Skeletal muscle tissue (tissue), 4 donors: ENCODE data around the gene GCN1. TPM values are rescaled to one million over a fixed set of nuclear protein-coding genes. Genes with fewer than 3 reads are reported as not detected.

ENCODE experiments used
- H3K27ac ChIP-seq: one replicate; pipeline ENCODE4 v1.7.0; 2013; ENCODE audit warnings: mild to moderate bottlenecking, low read depth, low read length, inconsistent platforms
- H3K27me3 ChIP-seq, 3 donors: one replicate each; pipeline ENCODE4 v1.7.0; 2013; ENCODE audit warnings: low read length in 3 of 3; ENCODE audit not compliant: control insufficient read depth in 3 of 3, insufficient read depth in 3 of 3
- H3K36me3 ChIP-seq, 3 donors: one replicate each; pipeline ENCODE4 v1.7.0; 2013; ENCODE audit warnings: low read length in 3 of 3; ENCODE audit not compliant: control insufficient read depth in 3 of 3, insufficient read depth in 3 of 3
- H3K4me1 ChIP-seq, 3 donors: one replicate each; pipeline ENCODE4 v1.7.0; 2013; ENCODE audit warnings: low read length in 3 of 3, mild to moderate bottlenecking in 3 of 3; ENCODE audit not compliant: control insufficient read depth in 3 of 3, insufficient read depth in 3 of 3
- H3K4me3 ChIP-seq, 3 donors: one replicate each; pipeline ENCODE4 v1.7.0; 2013; ENCODE audit warnings: low read length in 3 of 3
- H3K9ac ChIP-seq, 3 donors: one replicate each; pipeline ENCODE4 v1.7.0; 2013; ENCODE audit warnings: low read length in 3 of 3, mild to moderate bottlenecking in 3 of 3, moderate library complexity in 2 of 3, low read depth in 1 of 3
- H3K9me3 ChIP-seq, 3 donors: one replicate each; pipeline ENCODE4 v1.7.0; 2013; ENCODE audit warnings: low read length in 3 of 3; ENCODE audit not compliant: control insufficient read depth in 3 of 3
- total RNA-seq: library from RNA; depleted of rRNA; stranded (reverse); fragments of >200 nt; gene quantifications from one replicate; pipeline ENCODE4 v1.2.3, GENCODE V29; 2014
- donor health status: Osteomylitis.

Gene GCN1
- total RNA-seq, 1 donor from 2014 or later = 87.2 TPM

DNA sequence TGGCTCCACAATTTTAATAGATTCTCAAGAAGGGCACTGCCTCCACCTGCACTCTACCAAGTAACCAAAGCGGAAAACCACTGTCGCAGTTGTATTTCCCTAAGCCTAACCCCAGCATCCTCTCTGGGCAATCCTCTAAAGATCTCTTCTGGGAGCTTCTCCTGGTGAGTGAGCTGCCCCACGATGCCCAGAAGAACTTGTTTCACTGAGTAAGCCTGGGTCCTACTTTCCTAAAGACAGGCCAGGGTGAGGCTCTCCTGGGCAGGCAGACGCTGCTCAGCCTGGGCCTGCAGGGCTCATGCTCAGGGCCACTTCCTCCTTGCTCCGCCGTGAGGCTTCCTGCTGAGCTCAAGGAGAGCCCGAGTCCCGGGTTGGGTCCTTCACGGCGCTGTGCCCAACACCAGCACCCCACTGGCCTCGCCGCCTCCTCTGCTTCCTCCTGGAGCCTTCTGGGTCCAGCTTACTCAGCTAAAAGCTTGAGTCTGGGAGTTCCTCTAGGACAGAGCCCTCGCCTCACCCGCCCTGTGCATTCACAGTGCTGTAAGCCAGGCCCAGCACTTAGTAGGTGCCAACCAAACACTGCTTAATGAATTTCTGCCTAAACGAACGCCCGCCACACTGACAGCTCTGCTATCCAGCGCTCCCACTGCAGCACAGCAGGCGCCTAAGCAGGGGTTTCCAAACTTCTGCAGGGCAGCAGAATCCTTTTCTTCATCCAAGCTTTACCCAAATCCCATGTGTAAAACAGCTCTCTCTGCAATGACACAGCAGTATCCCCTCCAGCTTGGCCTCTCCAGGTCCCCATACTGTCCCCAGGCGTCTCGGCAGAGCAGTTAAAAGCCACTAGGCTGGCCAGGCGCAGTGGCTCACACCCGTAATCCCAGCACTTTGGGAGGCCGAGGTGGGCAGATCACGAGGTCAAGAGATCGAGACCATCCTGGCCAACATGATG lies 83.7 kb downstream of the GCN1 start:
- Histone ChIP-seq H3K27me3 (no peaks in the 10 kb centered on the region), H3K9me3 (no peaks in the 10 kb centered on the region), H3K36me3 (peaks cover 2 to 10% (median 7%) of the 10 kb centered on the region in 3 donors), H3K4me3 (no peak overlapping the region), H3K9ac (peak overlapping the region in 2 of 3 donors; percentile 12 to 25), H3K4me1 (peaks cover 25 to 36% (median 28%) of the 10 kb centered on the region in 3 donors), H3K27ac (no peak overlapping the region)

DNA sequence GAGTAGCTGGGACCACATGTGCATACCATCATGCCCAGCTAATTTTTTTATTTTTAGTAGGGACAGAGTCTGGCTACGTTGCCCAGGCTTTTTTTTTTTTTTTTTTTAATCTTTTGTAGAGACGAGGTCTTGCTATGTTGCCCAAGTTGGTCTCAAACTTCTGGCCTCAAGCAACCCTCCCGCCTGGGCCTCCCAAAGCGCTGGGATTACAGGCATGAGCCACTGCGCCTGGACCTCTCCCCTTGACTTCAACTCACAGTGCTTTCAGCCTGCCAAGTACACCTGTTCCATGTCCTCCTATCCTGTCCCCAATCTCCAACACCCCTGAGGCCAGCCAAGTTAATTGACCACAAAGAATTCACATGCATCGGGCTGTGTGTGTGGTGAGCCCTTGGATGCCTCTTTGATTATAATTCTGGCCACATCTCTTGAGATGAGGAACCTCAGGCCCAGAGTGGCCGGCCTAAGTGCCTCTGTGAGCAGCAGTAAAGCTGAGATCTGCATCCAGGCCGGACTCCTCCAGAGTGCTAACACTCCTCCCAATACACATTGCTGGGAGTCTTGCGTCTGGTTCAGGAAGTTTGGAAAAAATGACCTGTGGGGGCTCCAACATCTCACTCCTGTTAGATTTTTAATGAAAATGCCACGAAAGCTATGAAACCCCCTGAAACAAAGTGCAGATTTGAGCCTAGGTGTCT lies 84.8 kb downstream of the GCN1 start:
- Histone ChIP-seq H3K27me3 (no peaks in the 10 kb centered on the region), H3K36me3 (peaks cover 2 to 14% (median 12%) of the 10 kb centered on the region in 3 donors), H3K9me3 (no peaks in the 10 kb centered on the region), H3K4me3 (no peak overlapping the region), H3K4me1 (peaks cover 14 to 25% (median 17%) of the 10 kb centered on the region in 3 donors), H3K9ac (no peak overlapping the region), H3K27ac (no peak overlapping the region)

DNA sequence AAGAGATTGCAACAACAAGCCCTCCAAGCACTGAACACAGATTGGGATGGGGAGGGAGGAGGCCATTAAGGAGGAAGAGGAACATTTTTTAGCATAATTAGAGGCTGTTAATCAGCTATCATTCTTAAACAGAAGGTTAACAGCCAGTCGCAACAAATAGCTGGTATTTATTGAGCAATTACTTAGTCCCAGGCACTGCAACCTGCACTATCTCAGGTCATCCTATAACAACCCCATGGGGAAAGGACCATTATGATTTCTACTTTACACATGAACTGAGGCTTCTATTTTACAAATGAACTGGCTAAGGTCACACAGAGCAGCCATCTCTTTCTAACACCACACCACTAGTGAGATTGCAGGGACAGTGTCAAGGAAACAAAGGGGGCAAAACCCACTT lies 88.4 kb downstream of the GCN1 start:
- Histone ChIP-seq H3K27me3 (no peaks in the 10 kb centered on the region), H3K36me3 (peaks cover 17 to 25% (median 24%) of the 10 kb centered on the region in 3 donors), H3K27ac (no peak overlapping the region), H3K9ac (no peak overlapping the region), H3K4me1 (peaks cover 25 to 39% (median 29%) of the 10 kb centered on the region in 3 donors), H3K4me3 (no peak overlapping the region), H3K9me3 (no peaks in the 10 kb centered on the region)

DNA sequence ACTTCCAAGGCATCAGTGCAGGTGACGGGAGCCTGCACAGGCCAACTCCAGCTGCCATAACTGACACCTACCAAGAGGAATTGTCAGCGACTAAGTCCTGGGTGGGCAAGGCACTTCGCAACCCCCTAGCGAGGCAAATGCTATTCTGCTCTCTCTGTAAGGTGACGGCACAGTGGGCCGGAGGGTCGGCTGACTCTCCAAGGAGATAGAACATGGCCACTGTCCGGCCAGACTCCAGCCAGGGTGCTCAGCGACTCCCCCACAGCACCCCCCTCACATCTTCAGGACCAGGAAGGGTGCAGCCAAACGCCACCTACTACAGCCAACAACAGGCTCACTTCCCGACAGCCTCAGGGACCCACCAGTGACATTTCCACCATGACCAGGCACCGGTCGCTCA lies 91.1 kb downstream of the GCN1 start:
- Histone ChIP-seq H3K4me3 (no peak overlapping the region), H3K27me3 (no peaks in the 10 kb centered on the region), H3K9me3 (no peaks in the 10 kb centered on the region), H3K27ac (no peak overlapping the region), H3K9ac (no peak overlapping the region), H3K36me3 (peaks cover 27 to 36% (median 32%) of the 10 kb centered on the region in 3 donors), H3K4me1 (peaks cover 26 to 40% (median 36%) of the 10 kb centered on the region in 3 donors)

DNA sequence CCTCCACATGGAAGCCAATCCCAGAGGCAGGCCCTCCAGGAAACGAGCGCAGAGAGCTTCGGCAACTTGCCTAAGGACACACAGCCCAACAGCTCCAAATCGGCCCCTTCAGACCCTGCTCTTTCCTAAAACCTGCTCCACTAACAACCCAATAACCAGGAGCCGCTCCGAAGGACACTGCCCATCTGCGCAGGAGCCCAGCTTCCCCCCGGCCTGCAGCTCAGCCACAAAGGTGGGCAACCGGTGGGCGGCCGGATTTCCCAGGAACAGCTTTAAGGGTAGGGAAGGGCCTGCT lies 91.5 kb downstream of the GCN1 start:
- Histone ChIP-seq H3K36me3 (peaks cover 30 to 39% (median 34%) of the 10 kb centered on the region in 3 donors), H3K4me1 (peaks cover 25 to 40% (median 34%) of the 10 kb centered on the region in 3 donors), H3K9me3 (no peaks in the 10 kb centered on the region), H3K9ac (no peak overlapping the region), H3K27ac (no peak overlapping the region), H3K27me3 (no peaks in the 10 kb centered on the region), H3K4me3 (no peak overlapping the region)

DNA sequence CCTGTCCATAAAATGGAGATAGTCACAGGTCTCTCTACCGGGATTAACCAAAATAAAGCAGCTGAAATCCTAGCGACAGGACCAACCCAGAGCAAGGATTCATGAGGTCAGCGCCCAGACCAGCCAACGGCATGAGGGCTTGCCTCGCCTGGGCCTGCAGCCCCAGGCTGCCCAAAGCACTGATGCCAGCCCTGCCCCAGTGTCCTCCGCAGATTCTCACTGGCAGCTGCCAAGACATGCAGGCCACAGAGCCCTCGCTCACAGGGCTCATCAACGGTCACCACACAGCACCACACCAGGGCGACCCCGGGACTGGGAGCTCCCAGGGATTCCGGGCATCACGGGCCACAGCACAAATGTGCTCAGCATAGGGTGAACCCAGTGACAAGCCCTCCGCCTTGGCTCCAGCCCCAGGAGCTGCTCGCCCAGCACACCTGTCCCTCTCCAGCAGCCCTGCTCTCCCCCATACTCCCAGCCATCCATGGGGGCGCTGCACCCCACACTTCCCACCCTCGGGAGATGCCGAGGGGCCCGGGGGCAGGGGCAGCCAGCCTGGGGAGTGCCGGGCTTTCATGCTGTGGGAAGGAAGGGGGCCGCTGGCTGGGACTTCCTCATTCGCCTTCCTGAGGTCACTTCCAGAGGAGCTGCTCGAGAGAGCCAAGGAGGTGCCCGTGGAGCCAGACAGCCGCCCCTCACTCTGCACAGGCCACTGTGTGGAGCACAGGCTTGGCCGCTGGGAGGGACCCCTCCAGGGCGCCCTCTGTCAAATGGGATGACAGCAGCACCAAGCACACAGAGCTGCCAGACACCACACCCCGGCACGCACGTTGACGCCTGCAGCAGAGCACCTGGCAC lies 92.1 kb downstream of the GCN1 start:
- H3K4me3 ChIP-seq = no peak overlapping the region
- H3K27me3 ChIP-seq = no peaks in the 10 kb centered on the region
- peak overlapping the region in 2 of 3 donors; percentile 59 to 76 for H3K9ac ChIP-seq
- no peaks in the 10 kb centered on the region for H3K9me3 ChIP-seq
- peaks cover 25 to 40% (median 34%) of the 10 kb centered on the region in 3 donors for H3K4me1 ChIP-seq
- peaks cover 30 to 40% (median 31%) of the 10 kb centered on the region in 3 donors for H3K36me3 ChIP-seq
- peak overlapping the region; percentile 87 for H3K27ac ChIP-seq

DNA sequence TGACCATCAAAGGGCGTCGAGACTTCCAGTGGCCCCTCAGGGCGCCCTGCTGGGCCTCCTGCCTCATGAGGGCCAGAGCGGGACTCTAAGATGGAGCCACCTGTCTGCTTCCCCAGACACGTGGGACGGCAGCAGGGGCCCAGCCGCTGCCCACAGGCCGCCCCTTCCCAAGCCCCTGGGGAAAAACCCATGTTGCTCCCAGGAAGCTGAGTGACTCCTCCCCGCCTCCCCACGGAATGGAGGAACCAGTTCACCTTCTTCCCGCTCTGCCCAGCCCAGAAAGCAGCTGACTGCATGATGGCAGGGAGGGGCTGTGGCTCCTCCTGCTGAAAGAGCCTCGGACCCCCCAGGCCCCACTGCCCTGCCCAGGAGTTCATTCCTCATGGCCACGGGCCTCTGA lies 92.9 kb downstream of the GCN1 start:
- peak overlapping the region; percentile 33 to 76 (median 59) for H3K9ac ChIP-seq
- H3K27me3 ChIP-seq = no peaks in the 10 kb centered on the region
- peaks cover 25 to 40% (median 37%) of the 10 kb centered on the region in 3 donors for H3K4me1 ChIP-seq
- H3K36me3 ChIP-seq = peaks cover 30 to 44% (median 35%) of the 10 kb centered on the region in 3 donors
- peak overlapping the region in 1 of 3 donors; percentile 35 for H3K4me3 ChIP-seq
- no peaks in the 10 kb centered on the region for H3K9me3 ChIP-seq
- H3K27ac ChIP-seq = peak overlapping the region; percentile 87

DNA sequence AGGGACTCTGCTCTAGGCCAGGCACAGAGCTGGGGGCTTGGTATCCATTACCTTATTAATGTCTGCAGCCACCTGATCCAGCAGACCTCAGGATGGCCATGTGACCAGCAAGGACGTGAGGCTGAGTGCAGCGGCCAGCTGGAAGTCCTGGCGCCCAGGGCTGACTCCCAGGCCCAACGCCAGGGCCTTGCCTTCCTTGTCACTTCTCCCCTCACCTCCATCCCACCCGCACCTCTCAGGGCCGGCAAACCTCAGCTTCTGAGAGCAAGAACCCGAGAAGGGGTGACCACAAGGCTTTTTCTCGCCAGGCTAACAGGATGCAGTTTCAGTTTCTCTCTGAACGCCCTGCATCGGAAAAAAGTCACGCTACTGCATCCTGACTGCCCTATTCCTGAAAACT lies 93.3 kb downstream of the GCN1 start:
- H3K4me3 ChIP-seq = peak overlapping the region; percentile 30 to 40 (median 35)
- H3K36me3 ChIP-seq = peaks cover 34 to 49% (median 39%) of the 10 kb centered on the region in 3 donors
- no peaks in the 10 kb centered on the region for H3K9me3 ChIP-seq
- peaks cover 28 to 40% (median 40%) of the 10 kb centered on the region in 3 donors for H3K4me1 ChIP-seq
- peak overlapping the region; percentile 87 for H3K27ac ChIP-seq
- no peaks in the 10 kb centered on the region for H3K27me3 ChIP-seq
- H3K9ac ChIP-seq = peak overlapping the region; percentile 59 to 76 (median 61)

DNA sequence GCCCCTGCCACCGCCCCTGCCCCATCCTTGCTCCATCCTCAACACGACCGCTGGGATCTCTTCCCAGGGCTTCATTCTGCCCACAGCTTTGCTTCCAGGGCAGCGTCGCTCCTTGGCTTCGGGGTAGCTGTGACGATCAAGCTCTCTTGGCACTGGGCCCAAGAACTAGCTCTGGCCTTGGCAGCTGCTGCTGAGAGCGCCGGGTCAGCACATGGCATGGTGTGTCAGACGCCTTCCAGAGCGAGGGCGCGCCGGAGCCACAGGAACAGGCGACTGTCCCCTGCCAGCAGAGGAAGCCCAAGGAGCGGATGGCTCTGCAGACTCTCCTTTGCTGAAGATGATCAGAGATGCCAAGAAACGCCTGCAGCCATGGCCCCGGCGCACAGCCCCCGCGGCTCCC lies 93.9 kb downstream of the GCN1 start:
- H3K9me3 ChIP-seq = no peaks in the 10 kb centered on the region
- peak overlapping the region in 2 of 3 donors; percentile 35 to 40 for H3K4me3 ChIP-seq
- peaks cover 28 to 40% (median 40%) of the 10 kb centered on the region in 3 donors for H3K4me1 ChIP-seq
- peak overlapping the region; percentile 59 to 76 (median 61) for H3K9ac ChIP-seq
- H3K27ac ChIP-seq = peak overlapping the region; percentile 87
- H3K27me3 ChIP-seq = no peaks in the 10 kb centered on the region
- peaks cover 34 to 49% (median 39%) of the 10 kb centered on the region in 3 donors for H3K36me3 ChIP-seq
